ENCODE data around the gene HNRNPAB. TPM values are rescaled to one million over a fixed set of nuclear protein-coding genes. Genes with fewer than 3 reads are reported as not detected.

HNRNPAB gene
- total and polyA plus RNA-seq, 4 donors: 33.7 to 66.3 (median 50.4) TPM

DNA sequence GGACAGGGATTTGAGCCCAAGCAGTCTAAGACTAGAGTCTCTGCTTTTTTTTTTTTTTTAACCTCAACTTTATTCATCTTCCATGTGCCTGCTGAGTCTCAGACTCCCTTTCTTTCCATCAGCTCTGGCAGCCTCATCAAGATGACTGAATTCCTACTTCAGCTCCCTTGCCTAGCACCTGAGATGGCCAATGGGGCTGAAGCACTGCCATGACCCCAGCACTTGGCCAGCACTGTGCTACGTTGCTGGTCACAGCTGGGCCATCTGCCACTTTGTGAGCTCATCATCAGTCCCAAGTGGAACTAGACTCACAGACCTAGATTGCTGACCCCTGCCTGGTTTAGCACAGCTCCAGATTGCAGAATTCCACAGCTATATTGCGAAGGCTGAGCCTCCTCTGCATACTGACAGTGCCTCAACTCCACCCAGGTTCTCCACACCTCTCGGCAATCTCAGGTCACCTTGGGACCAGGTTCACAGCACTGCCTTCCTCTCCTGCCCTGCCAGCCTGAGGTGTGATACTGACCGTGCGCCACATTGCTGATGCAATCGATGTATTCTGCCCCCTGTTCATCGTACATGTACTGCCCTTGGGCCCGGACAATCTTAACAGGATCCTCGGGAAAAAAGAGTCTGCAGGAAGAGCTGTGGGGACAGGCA is 26.7 kb downstream of the HNRNPAB start (continued):
- TF ChIP-seq, protein P1, sequence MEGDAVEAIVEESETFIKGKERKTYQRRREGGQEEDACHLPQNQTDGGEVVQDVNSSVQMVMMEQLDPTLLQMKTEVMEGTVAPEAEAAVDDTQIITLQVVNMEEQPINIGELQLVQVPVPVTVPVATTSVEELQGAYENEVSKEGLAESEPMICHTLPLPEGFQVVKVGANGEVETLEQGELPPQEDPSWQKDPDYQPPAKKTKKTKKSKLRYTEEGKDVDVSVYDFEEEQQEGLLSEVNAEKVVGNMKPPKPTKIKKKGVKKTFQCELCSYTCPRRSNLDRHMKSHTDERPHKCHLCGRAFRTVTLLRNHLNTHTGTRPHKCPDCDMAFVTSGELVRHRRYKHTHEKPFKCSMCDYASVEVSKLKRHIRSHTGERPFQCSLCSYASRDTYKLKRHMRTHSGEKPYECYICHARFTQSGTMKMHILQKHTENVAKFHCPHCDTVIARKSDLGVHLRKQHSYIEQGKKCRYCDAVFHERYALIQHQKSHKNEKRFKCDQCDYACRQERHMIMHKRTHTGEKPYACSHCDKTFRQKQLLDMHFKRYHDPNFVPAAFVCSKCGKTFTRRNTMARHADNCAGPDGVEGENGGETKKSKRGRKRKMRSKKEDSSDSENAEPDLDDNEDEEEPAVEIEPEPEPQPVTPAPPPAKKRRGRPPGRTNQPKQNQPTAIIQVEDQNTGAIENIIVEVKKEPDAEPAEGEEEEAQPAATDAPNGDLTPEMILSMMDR (IDR thresholded peaks at IDR 0.05; ENCODE audit: low read depth, low read length, missing input control): no peak
- TF ChIP-seq RXRA (IDR thresholded peaks at IDR 0.05): peak; percentile 94 to 96
- peak; percentile 88 to 89 for TF ChIP-seq JUND (IDR thresholded peaks at IDR 0.05)
- TF ChIP-seq, protein P2, sequence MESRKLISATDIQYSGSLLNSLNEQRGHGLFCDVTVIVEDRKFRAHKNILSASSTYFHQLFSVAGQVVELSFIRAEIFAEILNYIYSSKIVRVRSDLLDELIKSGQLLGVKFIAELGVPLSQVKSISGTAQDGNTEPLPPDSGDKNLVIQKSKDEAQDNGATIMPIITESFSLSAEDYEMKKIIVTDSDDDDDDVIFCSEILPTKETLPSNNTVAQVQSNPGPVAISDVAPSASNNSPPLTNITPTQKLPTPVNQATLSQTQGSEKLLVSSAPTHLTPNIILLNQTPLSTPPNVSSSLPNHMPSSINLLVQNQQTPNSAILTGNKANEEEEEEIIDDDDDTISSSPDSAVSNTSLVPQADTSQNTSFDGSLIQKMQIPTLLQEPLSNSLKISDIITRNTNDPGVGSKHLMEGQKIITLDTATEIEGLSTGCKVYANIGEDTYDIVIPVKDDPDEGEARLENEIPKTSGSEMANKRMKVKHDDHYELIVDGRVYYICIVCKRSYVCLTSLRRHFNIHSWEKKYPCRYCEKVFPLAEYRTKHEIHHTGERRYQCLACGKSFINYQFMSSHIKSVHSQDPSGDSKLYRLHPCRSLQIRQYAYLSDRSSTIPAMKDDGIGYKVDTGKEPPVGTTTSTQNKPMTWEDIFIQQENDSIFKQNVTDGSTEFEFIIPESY (IDR thresholded peaks at IDR 0.05): peak; percentile 78
- peak; percentile 55 for TF ChIP-seq HNF4G (IDR thresholded peaks at IDR 0.05)
- TF ChIP-seq FOXA1 (IDR thresholded peaks at IDR 0.05): no peak

DNA sequence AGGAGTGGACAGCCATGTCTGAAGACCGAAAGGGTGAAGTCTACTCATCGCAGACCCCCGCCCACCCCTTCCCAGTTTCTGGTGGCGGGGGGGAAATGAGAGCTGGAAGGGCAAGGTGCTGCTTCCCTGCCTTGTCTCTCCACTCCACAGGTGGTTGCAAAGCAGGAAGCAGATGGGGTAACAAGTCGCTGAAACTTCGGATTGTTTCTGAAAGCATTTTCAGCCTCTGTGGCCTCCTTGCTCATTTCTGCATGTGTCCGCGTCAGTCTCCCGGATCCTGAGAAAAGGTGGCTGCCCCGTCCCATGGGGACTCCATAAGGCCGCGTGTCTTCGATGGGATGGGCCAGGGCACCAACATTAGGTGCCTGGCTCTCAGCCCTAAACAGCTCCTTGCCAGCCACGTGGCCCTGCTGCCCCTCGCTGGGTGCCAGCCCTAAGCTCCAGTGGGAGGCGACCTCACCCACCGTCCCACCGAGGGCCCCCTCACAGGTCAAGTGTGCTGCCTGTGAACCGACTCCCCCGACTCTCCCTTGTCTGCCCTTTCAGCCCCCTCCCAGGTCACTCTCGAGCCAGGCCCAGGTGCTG is 27.3 kb downstream of the HNRNPAB start:
- TF ChIP-seq SP1 (IDR thresholded peaks at IDR 0.05) (no peak), TAF1 (conservative IDR thresholded peaks at IDR 0.05) (no peak), HNF4G (IDR thresholded peaks at IDR 0.05) (no peak), HNF4A (conservative IDR thresholded peaks at IDR 0.05) (no peak), RXRA (IDR thresholded peaks at IDR 0.05) (no peak), RAD21 (IDR thresholded peaks at IDR 0.05) (no peak)
- Histone ChIP-seq H3K4me1 (ENCODE audit: control insufficient read depth in 4 of 4, insufficient read depth in 4 of 4, low read length in 3 of 4) (peaks cover 26 to 66% (median 42%) of the 10 kb centered on the region in 4 donors), H3K27me3 (ENCODE audit: control insufficient read depth in 4 of 4, insufficient read depth in 4 of 4, low read length in 3 of 4) (no peaks in the 10 kb centered on the region), H3K9me3 (ENCODE audit: control insufficient read depth in 4 of 4, low read length in 3 of 4) (no peaks in the 10 kb centered on the region), H3K9ac (ENCODE audit: low read depth in 1 of 2, low read length in 2 of 2) (peak overlapping the region; percentile 87 to 99), H3K27ac (ENCODE audit: low read depth in 1 of 2, low read length in 2 of 2) (peak overlapping the region; percentile 96 to 99), H3K36me3 (ENCODE audit: control insufficient read depth in 4 of 4, insufficient read depth in 3 of 4, low read depth in 1 of 4, low read length in 3 of 4) (peaks cover 2 to 25% (median 19%) of the 10 kb centered on the region in 4 donors), H3K4me3 (ENCODE audit: low read depth in 1 of 3, low read length in 3 of 3) (peak overlapping the region; percentile 78 to 81 (median 80))
- 17% methylated on average over 21 of the region's 21 CpGs for WGBS
- DNase-seq (ENCODE audit: low spot score): no peak

DNA sequence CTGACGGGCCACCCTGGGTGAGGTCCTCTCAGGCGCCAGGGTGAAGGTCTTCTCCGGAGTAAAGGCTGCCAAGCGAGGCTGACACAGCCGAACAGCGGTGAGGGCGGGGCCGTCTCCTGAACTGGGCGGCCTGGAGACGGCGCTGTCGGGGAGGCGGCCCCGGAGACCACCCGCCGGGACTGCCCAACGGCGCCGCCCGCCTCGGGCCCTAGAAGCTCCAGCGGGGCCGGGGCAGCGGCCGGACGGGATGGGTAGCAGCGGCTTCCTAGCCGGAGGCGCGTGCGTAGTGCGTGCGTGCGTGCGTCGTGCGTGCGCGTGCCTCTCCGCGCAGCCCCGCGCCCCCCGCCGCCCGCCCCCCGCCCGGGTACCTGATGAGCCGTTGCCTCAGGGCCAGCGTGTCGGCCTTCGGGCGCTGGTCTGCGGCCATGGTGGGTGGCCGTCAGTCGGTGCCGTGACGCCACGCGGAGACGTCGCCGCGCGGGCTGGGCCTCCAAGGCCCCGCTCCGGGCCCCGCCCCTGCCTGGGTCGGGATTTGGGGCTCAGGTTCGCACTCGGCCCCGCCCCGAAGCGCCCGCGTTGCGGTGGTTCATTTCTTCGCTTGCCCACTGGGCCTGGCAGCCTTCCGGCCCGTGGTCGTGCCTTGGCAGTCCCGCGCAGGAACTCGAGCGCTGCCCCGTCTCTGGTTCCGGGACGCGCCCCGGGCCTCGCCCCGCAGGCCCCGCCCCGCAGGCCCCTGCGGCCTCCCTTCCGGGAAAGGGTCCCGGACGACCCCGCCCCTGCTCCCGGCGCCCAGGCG is 28.0 kb downstream of the HNRNPAB start, which contains the start of gene PHYKPL:
Gene PHYKPL (minus strand): TSS at position 679 of the 796 bp plus-strand sequence. CDS start 252 bp downstream, at position 427.
- WGBS: under 1% methylated on average over 102 of the region's 102 CpGs
- Histone ChIP-seq H3K27ac (ENCODE audit: low read depth in 1 of 2, low read length in 2 of 2) (peak within 1 kb of the TSS; percentile 96 to 99), H3K9ac (ENCODE audit: low read depth in 1 of 2, low read length in 2 of 2) (peak within 1 kb of the TSS; percentile 87 to 99), H3K27me3 (ENCODE audit: control insufficient read depth in 4 of 4, insufficient read depth in 4 of 4, low read length in 3 of 4) (no peaks in the 10 kb centered on the region), H3K4me3 (ENCODE audit: low read depth in 1 of 3, low read length in 3 of 3) (peak within 1 kb of the TSS; percentile 78 to 81 (median 80)), H3K36me3 (ENCODE audit: control insufficient read depth in 4 of 4, insufficient read depth in 3 of 4, low read depth in 1 of 4, low read length in 3 of 4) (peaks cover 2 to 25% (median 16%) of the 10 kb centered on the region in 4 donors), H3K4me1 (ENCODE audit: control insufficient read depth in 4 of 4, insufficient read depth in 4 of 4, low read length in 3 of 4) (peaks cover 30 to 70% (median 48%) of the 10 kb centered on the region in 4 donors), H3K9me3 (ENCODE audit: control insufficient read depth in 4 of 4, low read length in 3 of 4) (no peaks in the 10 kb centered on the region)
- TF ChIP-seq EGR1 (IDR thresholded peaks at IDR 0.05; ENCODE audit: low read depth in 2 of 2) (no peak), RXRA (IDR thresholded peaks at IDR 0.05) (no peak), GABPA (IDR thresholded peaks at IDR 0.05 in 1 of 2, conservative IDR thresholded peaks at IDR 0.05 in 1 of 2) (no peak), YY1 (IDR thresholded peaks at IDR 0.05) (no peak), SP1 (IDR thresholded peaks at IDR 0.05) (no peak), NR2F2 (IDR thresholded peaks at IDR 0.05) (no peak), JUND (IDR thresholded peaks at IDR 0.05) (no peak)
- TF ChIP-seq, protein P3, sequence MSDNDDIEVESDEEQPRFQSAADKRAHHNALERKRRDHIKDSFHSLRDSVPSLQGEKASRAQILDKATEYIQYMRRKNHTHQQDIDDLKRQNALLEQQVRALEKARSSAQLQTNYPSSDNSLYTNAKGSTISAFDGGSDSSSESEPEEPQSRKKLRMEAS (IDR thresholded peaks at IDR 0.05): no peak
- DNase-seq (ENCODE audit: low spot score): peak; percentile 68
